HEK293 (cell line): ENCODE measurements around the gene GNG3.

Experiments
- GLIS2 ChIP-seq: fragments of 450-650 bp; formaldehyde crosslinking; IDR thresholded peaks from 2 replicates; pipeline ENCODE4 v1.5.1; 2016; ENCODE audit warnings: missing biosample characterization, missing genetic modification characterization
- REPIN1 ChIP-seq: fragments of 450-650 bp; formaldehyde crosslinking; IDR thresholded peaks from 2 replicates; pipeline ENCODE4 v1.5.1; 2017; ENCODE audit warnings: missing biosample characterization, missing genetic modification characterization, low read depth
- WT1 ChIP-seq: fragments of 450-650 bp; formaldehyde crosslinking; IDR thresholded peaks from 2 replicates; pipeline ENCODE4 v1.5.1; 2016; ENCODE audit warnings: missing biosample characterization, missing genetic modification characterization
- ZBTB7A ChIP-seq: fragments of 450-650 bp; formaldehyde crosslinking; IDR thresholded peaks from 2 replicates; pipeline ENCODE4 v1.5.1; 2016; ENCODE audit warnings: low read depth, missing biosample characterization, missing genetic modification characterization
- ZFHX2 ChIP-seq: fragments of 450-650 bp; formaldehyde crosslinking; conservative IDR thresholded peaks from 2 replicates; pipeline ENCODE4 v1.5.1; 2016; ENCODE audit warnings: missing biosample characterization, missing genetic modification characterization
- ZNF112 ChIP-seq: fragments of 450-650 bp; formaldehyde crosslinking; IDR thresholded peaks from 2 replicates; pipeline ENCODE4 v1.5.0; 2017; ENCODE audit warnings: missing biosample characterization, missing genetic modification characterization
- ZNF169 ChIP-seq: fragments of 450-650 bp; formaldehyde crosslinking; IDR thresholded peaks from 2 replicates; pipeline ENCODE4 v1.5.1; 2016; ENCODE audit warnings: missing biosample characterization, missing genetic modification characterization
- ZNF214 ChIP-seq: fragments of 450-650 bp; formaldehyde crosslinking; IDR thresholded peaks from 2 replicates; pipeline ENCODE4 v1.5.1; 2017; ENCODE audit warnings: missing biosample characterization, mild to moderate bottlenecking, missing genetic modification characterization, borderline replicate concordance
- ZNF248 ChIP-seq: fragments of 450-650 bp; formaldehyde crosslinking; IDR thresholded peaks from 2 replicates; pipeline ENCODE4 v1.5.1; 2017; ENCODE audit warnings: missing biosample characterization, missing genetic modification characterization
- ZNF335 ChIP-seq: fragments of 450-650 bp; formaldehyde crosslinking; conservative IDR thresholded peaks from 2 replicates; pipeline ENCODE4 v1.5.1; 2016; ENCODE audit warnings: missing biosample characterization, missing genetic modification characterization
- ZNF354C ChIP-seq: fragments of 450-650 bp; formaldehyde crosslinking; IDR thresholded peaks from 2 replicates; pipeline ENCODE4 v1.5.1; 2016; ENCODE audit warnings: missing biosample characterization, missing genetic modification characterization, low read depth, borderline replicate concordance
- ZNF366 ChIP-seq: fragments of 450-650 bp; formaldehyde crosslinking; conservative IDR thresholded peaks from 2 replicates; pipeline ENCODE4 v1.5.1; 2016; ENCODE audit warnings: missing biosample characterization, missing genetic modification characterization
- ZNF521 ChIP-seq: fragments of 450-650 bp; formaldehyde crosslinking; IDR thresholded peaks from 2 replicates; pipeline ENCODE4 v1.5.1; 2017; ENCODE audit warnings: missing biosample characterization, mild to moderate bottlenecking, missing genetic modification characterization
- ZNF654 ChIP-seq: fragments of 450-650 bp; formaldehyde crosslinking; IDR thresholded peaks from 2 replicates; pipeline ENCODE4 v1.5.1; 2016; ENCODE audit warnings: low read depth, missing biosample characterization, missing genetic modification characterization
- ZNF677 ChIP-seq: fragments of 450-650 bp; IDR thresholded peaks from 2 replicates; pipeline ENCODE4 v1.5.0; 2018; ENCODE audit warnings: missing biosample characterization, mild to moderate bottlenecking, missing genetic modification characterization, moderate library complexity
- ZNF777 ChIP-seq: fragments of 450-650 bp; formaldehyde crosslinking; IDR thresholded peaks from 2 replicates; pipeline ENCODE4 v1.5.1; 2017; ENCODE audit warnings: missing biosample characterization, missing genetic modification characterization, borderline replicate concordance
- ZXDB ChIP-seq: fragments of 450-650 bp; formaldehyde crosslinking; IDR thresholded peaks from 2 replicates; pipeline ENCODE4 v1.5.1; 2016; ENCODE audit warnings: missing biosample characterization, missing genetic modification characterization
- TF ChIP-seq, protein P1 (sequence below): fragments of 450-650 bp; formaldehyde crosslinking; IDR thresholded peaks from 2 replicates; pipeline ENCODE4 v1.5.1; 2016; ENCODE audit warnings: missing biosample characterization, missing genetic modification characterization
- TF ChIP-seq, protein P2 (sequence below): fragments of 450-650 bp; formaldehyde crosslinking; IDR thresholded peaks from 2 replicates; pipeline ENCODE4 v1.5.1; 2016; ENCODE audit warnings: missing biosample characterization, missing genetic modification characterization
- TF ChIP-seq, protein P3 (sequence below): fragments of 450-650 bp; formaldehyde crosslinking; IDR thresholded peaks from 2 replicates; pipeline ENCODE4 v1.5.1; 2016; ENCODE audit warnings: missing biosample characterization, missing genetic modification characterization
- TF ChIP-seq, protein P4 (sequence below): fragments of 450-650 bp; formaldehyde crosslinking; IDR thresholded peaks from 2 replicates; pipeline ENCODE4 v1.5.1; 2016; ENCODE audit warnings: missing biosample characterization, missing genetic modification characterization
- TF ChIP-seq, protein P5 (sequence below): fragments of 450-650 bp; formaldehyde crosslinking; IDR thresholded peaks from 2 replicates; pipeline ENCODE4 v1.5.1; 2017; ENCODE audit warnings: missing biosample characterization, missing genetic modification characterization
- TF ChIP-seq, protein P6 (sequence below): fragments of 450-650 bp; formaldehyde crosslinking; IDR thresholded peaks from 2 replicates; pipeline ENCODE4 v1.5.1; 2016; ENCODE audit warnings: missing biosample characterization, missing genetic modification characterization, low read depth
- TF ChIP-seq, protein P7 (sequence below): fragments of 450-650 bp; IDR thresholded peaks from 2 replicates; pipeline ENCODE4 v1.5.1; 2018; ENCODE audit warnings: missing biosample characterization, missing genetic modification characterization
- TF ChIP-seq, protein P8 (sequence below): fragments of 450-650 bp; formaldehyde crosslinking; IDR thresholded peaks from 2 replicates; pipeline ENCODE4 v1.5.1; 2016; ENCODE audit warnings: missing biosample characterization, missing genetic modification characterization

The GNG3 gene

DNA sequence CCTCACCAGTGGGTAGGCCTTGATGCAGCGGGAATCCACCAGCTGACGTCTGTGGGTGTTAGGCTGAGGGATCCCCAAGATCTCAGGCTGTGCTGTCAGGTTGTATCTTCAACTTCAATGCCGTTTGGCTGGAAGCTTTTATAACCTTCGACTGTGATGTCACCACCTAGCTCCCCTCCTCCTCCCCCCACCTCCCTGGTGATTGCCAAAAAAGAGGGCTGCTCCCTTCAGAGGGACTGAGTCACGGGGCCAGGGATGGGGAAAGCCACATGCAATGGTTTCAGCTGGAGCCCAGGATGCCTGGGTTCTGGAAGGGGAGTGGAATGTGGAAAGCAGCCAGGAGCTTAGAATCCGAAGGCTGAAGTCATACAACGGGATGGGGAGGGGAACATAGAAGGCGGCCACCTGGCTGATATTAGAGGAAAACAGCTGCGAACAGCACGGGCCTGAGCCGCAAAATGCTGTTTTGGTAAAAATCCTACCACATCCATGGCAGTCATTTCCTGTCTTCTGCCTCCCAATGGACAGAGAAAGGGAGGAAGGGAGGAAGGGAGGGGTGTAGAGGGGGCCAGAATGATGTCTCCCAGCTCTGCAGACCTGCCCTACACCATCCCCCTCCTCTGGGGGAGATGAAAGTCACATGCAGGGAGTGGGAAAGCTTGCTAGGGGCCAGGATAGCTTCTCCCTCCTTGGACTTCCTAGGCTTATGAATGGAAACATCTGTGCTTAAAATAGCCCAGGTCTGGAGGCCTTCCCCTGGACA is 17.9 kb upstream of the GNG3 start, which contains the start of gene LRRN4CL (continued):
- no peak for TF ChIP-seq ZNF777
- no peak for TF ChIP-seq ZNF248
- TF ChIP-seq ZNF366 (tag by site-specific recombination): peak; percentile 35; the same call in 1 of the 2 replicates
- TF ChIP-seq, protein P1, sequence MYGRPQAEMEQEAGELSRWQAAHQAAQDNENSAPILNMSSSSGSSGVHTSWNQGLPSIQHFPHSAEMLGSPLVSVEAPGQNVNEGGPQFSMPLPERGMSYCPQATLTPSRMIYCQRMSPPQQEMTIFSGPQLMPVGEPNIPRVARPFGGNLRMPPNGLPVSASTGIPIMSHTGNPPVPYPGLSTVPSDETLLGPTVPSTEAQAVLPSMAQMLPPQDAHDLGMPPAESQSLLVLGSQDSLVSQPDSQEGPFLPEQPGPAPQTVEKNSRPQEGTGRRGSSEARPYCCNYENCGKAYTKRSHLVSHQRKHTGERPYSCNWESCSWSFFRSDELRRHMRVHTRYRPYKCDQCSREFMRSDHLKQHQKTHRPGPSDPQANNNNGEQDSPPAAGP (tag by site-specific recombination): no peak
- no peak for TF ChIP-seq ZBTB7A (tag by site-specific recombination)
- no peak for TF ChIP-seq ZNF677 (tag by site-specific recombination)
- TF ChIP-seq, protein P2, sequence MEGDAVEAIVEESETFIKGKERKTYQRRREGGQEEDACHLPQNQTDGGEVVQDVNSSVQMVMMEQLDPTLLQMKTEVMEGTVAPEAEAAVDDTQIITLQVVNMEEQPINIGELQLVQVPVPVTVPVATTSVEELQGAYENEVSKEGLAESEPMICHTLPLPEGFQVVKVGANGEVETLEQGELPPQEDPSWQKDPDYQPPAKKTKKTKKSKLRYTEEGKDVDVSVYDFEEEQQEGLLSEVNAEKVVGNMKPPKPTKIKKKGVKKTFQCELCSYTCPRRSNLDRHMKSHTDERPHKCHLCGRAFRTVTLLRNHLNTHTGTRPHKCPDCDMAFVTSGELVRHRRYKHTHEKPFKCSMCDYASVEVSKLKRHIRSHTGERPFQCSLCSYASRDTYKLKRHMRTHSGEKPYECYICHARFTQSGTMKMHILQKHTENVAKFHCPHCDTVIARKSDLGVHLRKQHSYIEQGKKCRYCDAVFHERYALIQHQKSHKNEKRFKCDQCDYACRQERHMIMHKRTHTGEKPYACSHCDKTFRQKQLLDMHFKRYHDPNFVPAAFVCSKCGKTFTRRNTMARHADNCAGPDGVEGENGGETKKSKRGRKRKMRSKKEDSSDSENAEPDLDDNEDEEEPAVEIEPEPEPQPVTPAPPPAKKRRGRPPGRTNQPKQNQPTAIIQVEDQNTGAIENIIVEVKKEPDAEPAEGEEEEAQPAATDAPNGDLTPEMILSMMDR (tag by site-specific recombination): no peak
- no peak for TF ChIP-seq REPIN1
- 0 out of 2 replicates have a peak, but pooled peaks have one; percentile 11 for TF ChIP-seq ZFHX2
- no peak for TF ChIP-seq ZNF169 (tag by site-specific recombination)
- 0 out of 2 replicates have a peak, but pooled peaks have one; percentile 72 for TF ChIP-seq WT1 (tag by site-specific recombination)
- TF ChIP-seq, protein P3, sequence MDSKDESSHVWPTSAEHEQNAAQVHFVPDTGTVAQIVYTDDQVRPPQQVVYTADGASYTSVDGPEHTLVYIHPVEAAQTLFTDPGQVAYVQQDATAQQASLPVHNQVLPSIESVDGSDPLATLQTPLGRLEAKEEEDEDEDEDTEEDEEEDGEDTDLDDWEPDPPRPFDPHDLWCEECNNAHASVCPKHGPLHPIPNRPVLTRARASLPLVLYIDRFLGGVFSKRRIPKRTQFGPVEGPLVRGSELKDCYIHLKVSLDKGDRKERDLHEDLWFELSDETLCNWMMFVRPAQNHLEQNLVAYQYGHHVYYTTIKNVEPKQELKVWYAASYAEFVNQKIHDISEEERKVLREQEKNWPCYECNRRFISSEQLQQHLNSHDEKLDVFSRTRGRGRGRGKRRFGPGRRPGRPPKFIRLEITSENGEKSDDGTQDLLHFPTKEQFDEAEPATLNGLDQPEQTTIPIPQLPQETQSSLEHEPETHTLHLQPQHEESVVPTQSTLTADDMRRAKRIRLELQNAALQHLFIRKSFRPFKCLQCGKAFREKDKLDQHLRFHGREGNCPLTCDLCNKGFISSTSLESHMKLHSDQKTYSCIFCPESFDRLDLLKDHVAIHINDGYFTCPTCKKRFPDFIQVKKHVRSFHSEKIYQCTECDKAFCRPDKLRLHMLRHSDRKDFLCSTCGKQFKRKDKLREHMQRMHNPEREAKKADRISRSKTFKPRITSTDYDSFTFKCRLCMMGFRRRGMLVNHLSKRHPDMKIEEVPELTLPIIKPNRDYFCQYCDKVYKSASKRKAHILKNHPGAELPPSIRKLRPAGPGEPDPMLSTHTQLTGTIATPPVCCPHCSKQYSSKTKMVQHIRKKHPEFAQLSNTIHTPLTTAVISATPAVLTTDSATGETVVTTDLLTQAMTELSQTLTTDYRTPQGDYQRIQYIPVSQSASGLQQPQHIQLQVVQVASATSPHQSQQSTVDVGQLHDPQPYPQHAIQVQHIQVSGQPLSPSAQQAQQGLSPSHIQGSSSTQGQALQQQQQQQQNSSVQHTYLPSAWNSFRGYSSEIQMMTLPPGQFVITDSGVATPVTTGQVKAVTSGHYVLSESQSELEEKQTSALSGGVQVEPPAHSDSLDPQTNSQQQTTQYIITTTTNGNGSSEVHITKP (tag by site-specific recombination): peak; percentile 17; the same call in 1 of the 2 replicates
- TF ChIP-seq, protein P4, sequence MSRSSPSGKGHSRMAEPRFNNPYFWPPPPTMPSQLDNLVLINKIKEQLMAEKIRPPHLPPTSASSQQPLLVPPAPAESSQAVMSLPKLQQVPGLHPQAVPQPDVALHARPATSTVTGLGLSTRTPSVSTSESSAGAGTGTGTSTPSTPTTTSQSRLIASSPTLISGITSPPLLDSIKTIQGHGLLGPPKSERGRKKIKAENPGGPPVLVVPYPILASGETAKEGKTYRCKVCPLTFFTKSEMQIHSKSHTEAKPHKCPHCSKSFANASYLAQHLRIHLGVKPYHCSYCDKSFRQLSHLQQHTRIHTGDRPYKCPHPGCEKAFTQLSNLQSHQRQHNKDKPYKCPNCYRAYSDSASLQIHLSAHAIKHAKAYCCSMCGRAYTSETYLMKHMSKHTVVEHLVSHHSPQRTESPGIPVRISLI (tag by site-specific recombination): no peak
- no peak for TF ChIP-seq ZNF354C (tag by site-specific recombination)
- TF ChIP-seq, protein P5, sequence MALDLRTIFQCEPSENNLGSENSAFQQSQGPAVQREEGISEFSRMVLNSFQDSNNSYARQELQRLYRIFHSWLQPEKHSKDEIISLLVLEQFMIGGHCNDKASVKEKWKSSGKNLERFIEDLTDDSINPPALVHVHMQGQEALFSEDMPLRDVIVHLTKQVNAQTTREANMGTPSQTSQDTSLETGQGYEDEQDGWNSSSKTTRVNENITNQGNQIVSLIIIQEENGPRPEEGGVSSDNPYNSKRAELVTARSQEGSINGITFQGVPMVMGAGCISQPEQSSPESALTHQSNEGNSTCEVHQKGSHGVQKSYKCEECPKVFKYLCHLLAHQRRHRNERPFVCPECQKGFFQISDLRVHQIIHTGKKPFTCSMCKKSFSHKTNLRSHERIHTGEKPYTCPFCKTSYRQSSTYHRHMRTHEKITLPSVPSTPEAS (tag by site-specific recombination): no peak
- TF ChIP-seq, protein P6, sequence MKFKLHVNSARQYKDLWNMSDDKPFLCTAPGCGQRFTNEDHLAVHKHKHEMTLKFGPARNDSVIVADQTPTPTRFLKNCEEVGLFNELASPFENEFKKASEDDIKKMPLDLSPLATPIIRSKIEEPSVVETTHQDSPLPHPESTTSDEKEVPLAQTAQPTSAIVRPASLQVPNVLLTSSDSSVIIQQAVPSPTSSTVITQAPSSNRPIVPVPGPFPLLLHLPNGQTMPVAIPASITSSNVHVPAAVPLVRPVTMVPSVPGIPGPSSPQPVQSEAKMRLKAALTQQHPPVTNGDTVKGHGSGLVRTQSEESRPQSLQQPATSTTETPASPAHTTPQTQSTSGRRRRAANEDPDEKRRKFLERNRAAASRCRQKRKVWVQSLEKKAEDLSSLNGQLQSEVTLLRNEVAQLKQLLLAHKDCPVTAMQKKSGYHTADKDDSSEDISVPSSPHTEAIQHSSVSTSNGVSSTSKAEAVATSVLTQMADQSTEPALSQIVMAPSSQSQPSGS: peak; percentile 25; the same call in 1 of the 2 replicates
- TF ChIP-seq ZNF112 (tag by site-specific recombination): no peak
- no peak for TF ChIP-seq ZXDB (tag by site-specific recombination)
- TF ChIP-seq GLIS2 (tag by site-specific recombination): no peak
- TF ChIP-seq, protein P7, sequence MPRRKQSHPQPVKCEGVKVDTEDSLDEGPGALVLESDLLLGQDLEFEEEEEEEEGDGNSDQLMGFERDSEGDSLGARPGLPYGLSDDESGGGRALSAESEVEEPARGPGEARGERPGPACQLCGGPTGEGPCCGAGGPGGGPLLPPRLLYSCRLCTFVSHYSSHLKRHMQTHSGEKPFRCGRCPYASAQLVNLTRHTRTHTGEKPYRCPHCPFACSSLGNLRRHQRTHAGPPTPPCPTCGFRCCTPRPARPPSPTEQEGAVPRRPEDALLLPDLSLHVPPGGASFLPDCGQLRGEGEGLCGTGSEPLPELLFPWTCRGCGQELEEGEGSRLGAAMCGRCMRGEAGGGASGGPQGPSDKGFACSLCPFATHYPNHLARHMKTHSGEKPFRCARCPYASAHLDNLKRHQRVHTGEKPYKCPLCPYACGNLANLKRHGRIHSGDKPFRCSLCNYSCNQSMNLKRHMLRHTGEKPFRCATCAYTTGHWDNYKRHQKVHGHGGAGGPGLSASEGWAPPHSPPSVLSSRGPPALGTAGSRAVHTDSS (tag by site-specific recombination): no peak
- TF ChIP-seq ZNF335 (tag by site-specific recombination): no peak
- no peak for TF ChIP-seq ZNF214 (tag by site-specific recombination)
- TF ChIP-seq ZNF521 (tag by site-specific recombination): no peak
- TF ChIP-seq, protein P8, sequence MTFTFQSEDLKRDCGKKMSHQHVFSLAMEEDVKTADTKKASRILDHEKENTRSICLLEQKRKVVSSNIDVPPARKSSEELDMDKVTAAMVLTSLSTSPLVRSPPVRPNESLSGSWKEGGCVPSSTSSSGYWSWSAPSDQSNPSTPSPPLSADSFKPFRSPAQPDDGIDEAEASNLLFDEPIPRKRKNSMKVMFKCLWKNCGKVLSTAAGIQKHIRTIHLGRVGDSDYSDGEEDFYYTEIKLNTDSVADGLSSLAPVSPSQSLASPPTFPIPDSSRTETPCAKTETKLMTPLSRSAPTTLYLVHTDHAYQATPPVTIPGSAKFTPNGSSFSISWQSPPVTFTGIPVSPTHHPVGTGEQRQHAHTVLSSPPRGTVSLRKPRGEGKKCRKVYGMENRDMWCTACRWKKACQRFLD (tag by site-specific recombination): no peak
- no peak for TF ChIP-seq ZNF654 (tag by site-specific recombination)
